Tibial nerve (tissue), 4 donors: ENCODE measurements around the gene EIF5A. TPM values are rescaled to one million over a fixed set of nuclear protein-coding genes. Genes with fewer than 3 reads are reported as not detected.
A peak's percentile ranks its signal among the peaks of the same experiment; 100 is the strongest.

Source experiments
- DNase-seq, 2 donors: peaks; one replicate each; pipeline ENCODE4 v3.0.0-alpha.2; 2019; ENCODE audit warnings: low spot score in 2 of 2
- H3K27ac ChIP-seq, 4 donors: fragments of 200-600 bp; sonication (generic) in 3 of 4; one replicate each; pipeline ENCODE4 v1.5.1; 2017 to 2019; ENCODE audit warnings: mild to moderate bottlenecking in 1 of 4
- H3K27me3 ChIP-seq, 2 donors: fragments of 200-600 bp; sonication (generic) in 1 of 2; one replicate each; pipeline versions ENCODE4 v1.5.1 to v1.6.0; 2017 to 2019
- H3K36me3 ChIP-seq, 3 donors: fragments of 200-600 bp; sonication (generic); one replicate each; pipeline ENCODE4 v1.5.1; 2018 to 2019
- H3K4me1 ChIP-seq, 4 donors: fragments of 200-600 bp; sonication (generic) in 3 of 4; one replicate each; pipeline ENCODE4 v1.5.1; 2017 to 2019
- H3K4me3 ChIP-seq, 4 donors: fragments of 200-600 bp; sonication (generic) in 3 of 4; one replicate each; pipeline ENCODE4 v1.5.1; 2017 to 2019; ENCODE audit warnings: mild to moderate bottlenecking in 1 of 4, moderate library complexity in 1 of 4
- H3K9me3 ChIP-seq, 4 donors: fragments of 200-600 bp; sonication (generic) in 3 of 4; one replicate each; pipeline ENCODE4 v1.5.1; 2017 to 2019
- CTCF ChIP-seq, 5 experiments: fragments of 200-600 bp in 3 of 5; fragments of 450-650 bp in 2 of 5; sonication (generic) in 3 of 5; IDR thresholded peaks; one replicate each; pipeline ENCODE4 v1.5.1; 2016 to 2019; ENCODE audit warnings: antibody characterized with exemption in 5 of 5, mild to moderate bottlenecking in 3 of 5, moderate library complexity in 2 of 5
- EP300 ChIP-seq, 2 donors: sonication (generic); formaldehyde crosslinking; IDR thresholded peaks; one replicate each; pipeline ENCODE4 v1.6.1; 2017; ENCODE audit warnings: antibody characterized with exemption in 2 of 2, mild to moderate bottlenecking in 1 of 2
- POLR2A ChIP-seq, 2 donors: fragments of 450-650 bp; IDR thresholded peaks; one replicate each; pipeline ENCODE4 v1.6.1; 2017; ENCODE audit warnings: antibody characterized with exemption in 2 of 2, mild to moderate bottlenecking in 2 of 2, moderate library complexity in 2 of 2
- WGBS, 2 donors: methylation state at CpG; one replicate each; pipeline ENCODE4 v1.1.5; 2018; 5-methylcytosine and 5-hydroxymethylcytosine counted together
- total RNA-seq, 4 donors: library from RNA; depleted of rRNA; stranded (reverse); fragments of >200 nt; gene quantifications; one replicate each; pipeline ENCODE4 v1.1.0, GENCODE V29; 2016

EIF5A gene
- total RNA-seq, 4 donors from 2014 or later: 106 to 278 (median 132) TPM

- H3K27ac ChIP-seq: no peak overlapping the region
- no peak for TF ChIP-seq EP300 (IDR thresholded peaks at IDR 0.05)
- no peak for TF ChIP-seq POLR2A (IDR thresholded peaks at IDR 0.05)
- no peak for TF ChIP-seq CTCF (IDR thresholded peaks at IDR 0.05)
- peaks cover 0 to under 1% (median 0%) of the 10 kb centered on the region in 4 donors for H3K4me1 ChIP-seq
- H3K4me3 ChIP-seq: no peak overlapping the region
- no peaks in the 10 kb centered on the region for H3K36me3 ChIP-seq
- 79 to 84% methylated on average over 2 of the region's 2 CpGs for WGBS, 2 donors
- H3K27me3 ChIP-seq: peaks cover 0 to 30% of the 10 kb centered on the region in 2 donors
- no peak for DNase-seq
- no peaks in the 10 kb centered on the region for H3K9me3 ChIP-seq
These were observed 32.8 kb downstream of the EIF5A start for GRCh38 chr17:7340179-7340578.

GRCh38 chr17:7341842-7342241 lies 34.4 kb downstream of the EIF5A start:
- no peak overlapping the region for H3K27ac ChIP-seq
- 88 to 92% methylated on average over 13 of the region's 13 CpGs for WGBS, 2 donors
- H3K4me3 ChIP-seq: no peak overlapping the region
- H3K36me3 ChIP-seq: no peaks in the 10 kb centered on the region
- no peaks in the 10 kb centered on the region for H3K9me3 ChIP-seq
- TF ChIP-seq POLR2A (IDR thresholded peaks at IDR 0.05): no peak
- TF ChIP-seq CTCF (IDR thresholded peaks at IDR 0.05): no peak
- no peak for TF ChIP-seq EP300 (IDR thresholded peaks at IDR 0.05)
- H3K27me3 ChIP-seq: peaks cover 0 to 13% of the 10 kb centered on the region in 2 donors
- DNase-seq: no peak
- H3K4me1 ChIP-seq: peaks cover 0 to 10% (median 0%) of the 10 kb centered on the region in 4 donors

- H3K27me3 ChIP-seq: peaks cover 0 to 3% of the 10 kb centered on the region in 2 donors
- TF ChIP-seq POLR2A (IDR thresholded peaks at IDR 0.05): no peak
- TF ChIP-seq EP300 (IDR thresholded peaks at IDR 0.05): no peak
- no peak for TF ChIP-seq CTCF (IDR thresholded peaks at IDR 0.05)
- H3K4me3 ChIP-seq: no peak overlapping the region
- H3K4me1 ChIP-seq: peaks cover 0 to 18% (median 0%) of the 10 kb centered on the region in 4 donors
- H3K36me3 ChIP-seq: no peaks in the 10 kb centered on the region
- H3K27ac ChIP-seq: no peak overlapping the region
- no peak for DNase-seq
- 66 to 77% methylated on average over 11 to 15 of the region's 15 CpGs for WGBS, 2 donors
- H3K9me3 ChIP-seq: no peaks in the 10 kb centered on the region
These were observed 35.8 kb downstream of the EIF5A start for GRCh38 chr17:7343250-7343649.

GRCh38 chr17:7346761-7347614 lies 39.6 kb downstream of the EIF5A start:
- Histone ChIP-seq H3K9me3 (no peaks in the 10 kb centered on the region), H3K36me3 (no peaks in the 10 kb centered on the region), H3K27me3 (no peaks in the 10 kb centered on the region), H3K4me1 (peaks cover 0 to 42% (median 18%) of the 10 kb centered on the region in 4 donors), H3K4me3 (no peak overlapping the region), H3K27ac (peak overlapping the region in 1 of 4 donors; percentile 41)
- TF ChIP-seq POLR2A (IDR thresholded peaks at IDR 0.05): no peak
- TF ChIP-seq EP300 (IDR thresholded peaks at IDR 0.05): no peak
- no peak for TF ChIP-seq CTCF (IDR thresholded peaks at IDR 0.05)
- DNase-seq: no peak
- 71 to 81% methylated on average over 10 to 12 of the region's 18 CpGs for WGBS, 2 donors
